ENCODE data around the gene PRTG. TPM values are rescaled to one million over a fixed set of nuclear protein-coding genes. Genes with fewer than 3 reads are reported as not detected.
"Not testable (repeated sequence)": the region's sequence is repeated elsewhere in the genome, so short reads cannot be mapped to it uniquely, and the experiment has no call there.

Gene PRTG
- total and polyA plus RNA-seq, 9 donors = 2.1 to 5.7 (median 2.6) TPM

DNA sequence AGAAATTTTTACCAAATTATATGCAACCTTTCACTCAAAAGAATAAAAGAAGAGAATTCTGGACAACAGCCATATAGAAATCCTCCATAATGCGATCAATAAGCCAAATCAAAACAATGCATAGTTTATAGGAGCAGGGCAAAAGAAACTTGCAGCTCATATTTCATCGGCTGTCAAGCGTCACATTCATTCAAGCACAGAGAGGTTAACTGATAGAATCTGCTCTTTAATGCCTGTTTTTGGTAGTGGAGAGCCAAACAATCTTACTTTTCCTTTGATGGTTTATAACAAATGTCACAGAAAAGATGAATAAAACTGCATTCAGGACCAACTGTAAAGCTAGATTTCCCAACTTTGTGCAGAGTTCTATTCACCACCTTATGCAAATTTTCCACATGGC, 35.4 kb downstream of the PRTG start:
- Histone ChIP-seq H3K4me1 (ENCODE audit: control insufficient read depth, insufficient read depth, low read length) (no peaks in the 10 kb centered on the region), H3K9me3 (replicated peaks; ENCODE audit: control insufficient read depth, low read depth, low read length) (no peaks in the 10 kb centered on the region), H3K27me3 (ENCODE audit: control insufficient read depth, insufficient read depth, low read length) (no peaks in the 10 kb centered on the region), H3K36me3 (ENCODE audit: control insufficient read depth, insufficient read depth, low read length) (no peaks in the 10 kb centered on the region), H3K4me3 (ENCODE audit: low read length) (no peak overlapping the region), H3K27ac (ENCODE audit: low read length) (no peak overlapping the region)
- no peak for DNase-seq
- WGBS (ENCODE audit: insufficient coverage) = no CpG with 5 or more reads among the region's 3 CpGs

- Histone ChIP-seq H3K36me3 (ENCODE audit: control insufficient read depth, insufficient read depth, low read length) (no peaks in the 10 kb centered on the region), H3K27ac (ENCODE audit: low read length) (no peak overlapping the region), H3K27me3 (ENCODE audit: control insufficient read depth, insufficient read depth, low read length) (no peaks in the 10 kb centered on the region), H3K9me3 (replicated peaks; ENCODE audit: control insufficient read depth, low read depth, low read length) (no peaks in the 10 kb centered on the region), H3K4me1 (ENCODE audit: control insufficient read depth, insufficient read depth, low read length) (no peaks in the 10 kb centered on the region), H3K4me3 (ENCODE audit: low read length) (no peak overlapping the region)
- peak; percentile 16 for DNase-seq
- no CpG with 5 or more reads among the region's 2 CpGs for WGBS (ENCODE audit: insufficient coverage)
These were observed 39.1 kb downstream of the PRTG start for GRCh38 chr15:55703873-55704301.

DNA sequence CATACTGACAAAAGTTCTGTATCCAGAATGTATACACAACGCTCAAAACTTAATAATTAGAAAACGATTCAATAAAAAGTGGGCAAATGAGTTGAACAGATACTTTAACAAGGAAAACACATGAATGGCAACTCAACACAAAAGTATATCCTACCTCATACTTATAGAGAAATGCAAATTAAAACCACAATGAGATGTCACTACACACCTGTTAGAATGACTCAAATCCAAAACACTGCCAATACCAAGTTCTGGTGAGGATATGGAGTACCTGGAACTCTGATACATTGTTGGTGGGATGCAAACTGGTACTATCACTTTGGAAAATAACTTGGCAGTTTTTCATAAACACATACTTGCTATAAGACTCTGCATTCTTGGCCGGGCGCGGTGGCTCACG, 42.1 kb downstream of the PRTG start:
- no peaks in the 10 kb centered on the region for H3K9me3 ChIP-seq (replicated peaks; ENCODE audit: control insufficient read depth, low read depth, low read length)

GRCh38 chr15:55698653-55699052, 44.3 kb downstream of the PRTG start:
- no peak overlapping the region for H3K27ac ChIP-seq (ENCODE audit: low read length)
- WGBS (ENCODE audit: insufficient coverage) = no CpG with 5 or more reads among the region's 4 CpGs
- H3K27me3 ChIP-seq (ENCODE audit: control insufficient read depth, insufficient read depth, low read length) = no peaks in the 10 kb centered on the region
- DNase-seq = no peak
- H3K9me3 ChIP-seq (replicated peaks; ENCODE audit: control insufficient read depth, low read depth, low read length) = no peaks in the 10 kb centered on the region
- no peak overlapping the region for H3K4me3 ChIP-seq (ENCODE audit: low read length)
- H3K4me1 ChIP-seq (ENCODE audit: control insufficient read depth, insufficient read depth, low read length) = peaks cover 4% of the 10 kb centered on the region
- H3K36me3 ChIP-seq (ENCODE audit: control insufficient read depth, insufficient read depth, low read length) = no peaks in the 10 kb centered on the region

More for the DNA sequence above, 42.1 kb downstream of the PRTG start:
- Histone ChIP-seq H3K4me3 (ENCODE audit: low read length) (no peak overlapping the region), H3K36me3 (ENCODE audit: control insufficient read depth, insufficient read depth, low read length) (no peaks in the 10 kb centered on the region), H3K27me3 (ENCODE audit: control insufficient read depth, insufficient read depth, low read length) (no peaks in the 10 kb centered on the region), H3K27ac (ENCODE audit: low read length) (no peak overlapping the region), H3K4me1 (ENCODE audit: control insufficient read depth, insufficient read depth, low read length) (no peaks in the 10 kb centered on the region)
- no peak for DNase-seq
- 94% methylated on average over 4 of the region's 6 CpGs for WGBS (ENCODE audit: insufficient coverage)

GRCh38 chr15:55696221-55696620, 46.7 kb downstream of the PRTG start:
- Histone ChIP-seq H3K4me3 (ENCODE audit: low read length) (no peak overlapping the region), H3K9me3 (replicated peaks; ENCODE audit: control insufficient read depth, low read depth, low read length) (no peaks in the 10 kb centered on the region), H3K36me3 (ENCODE audit: control insufficient read depth, insufficient read depth, low read length) (no peaks in the 10 kb centered on the region), H3K27me3 (ENCODE audit: control insufficient read depth, insufficient read depth, low read length) (no peaks in the 10 kb centered on the region), H3K27ac (ENCODE audit: low read length) (no peak overlapping the region), H3K4me1 (ENCODE audit: control insufficient read depth, insufficient read depth, low read length) (peaks cover 4% of the 10 kb centered on the region)
- WGBS (ENCODE audit: insufficient coverage) = no CpG with 5 or more reads among the region's 3 CpGs
- no peak for DNase-seq

DNA sequence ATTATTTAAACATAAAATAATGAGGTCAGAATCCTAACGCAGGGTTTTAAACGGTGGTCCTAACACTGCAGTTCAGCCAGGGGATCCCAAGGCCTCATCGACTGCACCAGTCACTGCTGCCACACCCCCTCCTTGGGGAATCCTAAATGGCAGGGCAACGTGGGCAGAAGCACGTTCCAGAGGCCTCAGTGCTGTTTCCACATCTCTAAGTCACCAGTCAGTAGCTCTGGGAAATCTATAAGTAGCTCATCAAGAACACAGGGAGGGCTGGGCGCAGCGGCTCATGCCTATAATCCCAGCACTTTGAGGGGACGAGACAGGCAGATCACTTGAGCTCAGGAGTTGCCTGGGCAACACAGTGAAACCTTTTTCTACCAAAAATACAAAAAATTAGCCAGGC, 47.5 kb downstream of the PRTG start:
- 43% methylated on average over 3 of the region's 8 CpGs for WGBS (ENCODE audit: insufficient coverage)
- H3K27ac ChIP-seq (ENCODE audit: low read length) = peak overlapping the region; percentile 32
- peak; percentile 44 for DNase-seq
- H3K9me3 ChIP-seq (replicated peaks; ENCODE audit: control insufficient read depth, low read depth, low read length) = no peaks in the 10 kb centered on the region
- no peak overlapping the region for H3K4me3 ChIP-seq (ENCODE audit: low read length)
- no peaks in the 10 kb centered on the region for H3K36me3 ChIP-seq (ENCODE audit: control insufficient read depth, insufficient read depth, low read length)
- H3K27me3 ChIP-seq (ENCODE audit: control insufficient read depth, insufficient read depth, low read length) = no peaks in the 10 kb centered on the region
- H3K4me1 ChIP-seq (ENCODE audit: control insufficient read depth, insufficient read depth, low read length) = peaks cover 4% of the 10 kb centered on the region

GRCh38 chr15:55694652-55695150, 48.3 kb downstream of the PRTG start:
- H3K9me3 ChIP-seq (replicated peaks; ENCODE audit: control insufficient read depth, low read depth, low read length) = no peaks in the 10 kb centered on the region
- H3K4me3 ChIP-seq (ENCODE audit: low read length) = no peak overlapping the region
- peaks cover 4% of the 10 kb centered on the region for H3K4me1 ChIP-seq (ENCODE audit: control insufficient read depth, insufficient read depth, low read length)
- WGBS (ENCODE audit: insufficient coverage) = 60% methylated on average over 1 of the region's 4 CpGs
- no peaks in the 10 kb centered on the region for H3K27me3 ChIP-seq (ENCODE audit: control insufficient read depth, insufficient read depth, low read length)
- no peak overlapping the region for H3K27ac ChIP-seq (ENCODE audit: low read length)
- peak; percentile 46 for DNase-seq
- H3K36me3 ChIP-seq (ENCODE audit: control insufficient read depth, insufficient read depth, low read length) = no peaks in the 10 kb centered on the region

GRCh38 chr15:55693116-55693515, 49.8 kb downstream of the PRTG start:
- WGBS (ENCODE audit: insufficient coverage) = 93% methylated on average over 5 of the region's 14 CpGs
- H3K4me1 ChIP-seq (ENCODE audit: control insufficient read depth, insufficient read depth, low read length); DNase-seq; H3K9me3 ChIP-seq (replicated peaks; ENCODE audit: control insufficient read depth, low read depth, low read length); H3K4me3 ChIP-seq (ENCODE audit: low read length); H3K36me3 ChIP-seq (ENCODE audit: control insufficient read depth, insufficient read depth, low read length); H3K27ac ChIP-seq (ENCODE audit: low read length); H3K27me3 ChIP-seq (ENCODE audit: control insufficient read depth, insufficient read depth, low read length): not testable (repeated sequence)

DNA sequence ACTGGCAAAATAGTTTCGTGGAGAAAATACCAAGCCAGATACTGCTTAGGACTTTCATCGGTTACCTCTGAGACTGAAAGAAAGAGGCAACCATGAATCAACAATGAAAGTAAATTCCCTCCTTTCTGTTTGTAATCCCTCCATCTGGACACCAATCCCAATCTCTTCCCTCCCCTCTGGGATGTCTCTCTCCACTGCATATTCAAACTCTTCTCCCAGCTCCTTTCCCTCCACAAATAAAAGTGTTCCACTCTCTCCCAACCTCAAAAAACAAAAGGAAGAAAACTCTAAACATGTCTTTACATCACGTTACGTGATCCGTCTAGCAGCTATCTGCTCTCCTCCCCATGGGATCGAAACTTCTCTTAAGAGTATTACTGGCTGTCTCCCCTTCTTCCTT, 55.2 kb downstream of the PRTG start:
- Histone ChIP-seq H3K4me1 (ENCODE audit: control insufficient read depth, insufficient read depth, low read length) (no peaks in the 10 kb centered on the region), H3K4me3 (ENCODE audit: low read length) (no peak overlapping the region), H3K27me3 (ENCODE audit: control insufficient read depth, insufficient read depth, low read length) (no peaks in the 10 kb centered on the region), H3K27ac (ENCODE audit: low read length) (no peak overlapping the region), H3K36me3 (ENCODE audit: control insufficient read depth, insufficient read depth, low read length) (no peaks in the 10 kb centered on the region), H3K9me3 (replicated peaks; ENCODE audit: control insufficient read depth, low read depth, low read length) (no peaks in the 10 kb centered on the region)
- WGBS (ENCODE audit: insufficient coverage) = 79% methylated on average over 6 of the region's 6 CpGs
- DNase-seq = no peak

DNA sequence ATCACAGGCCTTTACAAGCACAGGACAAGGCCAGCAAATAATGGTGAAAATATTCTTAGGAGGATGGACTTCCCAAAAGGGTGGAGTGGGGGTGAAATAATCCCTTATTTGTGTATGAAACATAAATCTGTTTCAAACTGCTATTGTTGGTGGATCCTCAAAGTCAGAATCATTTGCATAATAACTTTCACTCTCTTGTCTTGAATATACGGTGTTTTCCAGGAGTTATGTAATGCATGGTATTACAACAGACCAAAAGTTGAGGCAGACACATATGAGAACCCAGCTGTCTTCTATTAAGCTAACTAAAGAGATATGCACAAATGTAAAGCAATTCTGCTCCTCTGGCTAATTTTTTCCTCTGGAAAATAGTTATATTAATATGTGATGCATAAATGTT, 57.7 kb downstream of the PRTG start:
- H3K4me3 ChIP-seq (ENCODE audit: low read length) = no peak overlapping the region
- no peaks in the 10 kb centered on the region for H3K36me3 ChIP-seq (ENCODE audit: control insufficient read depth, insufficient read depth, low read length)
- H3K9me3 ChIP-seq (replicated peaks; ENCODE audit: control insufficient read depth, low read depth, low read length) = no peaks in the 10 kb centered on the region
- H3K4me1 ChIP-seq (ENCODE audit: control insufficient read depth, insufficient read depth, low read length) = no peaks in the 10 kb centered on the region
- H3K27me3 ChIP-seq (ENCODE audit: control insufficient read depth, insufficient read depth, low read length) = no peaks in the 10 kb centered on the region
- no CpG with 5 or more reads among the region's 1 CpG for WGBS (ENCODE audit: insufficient coverage)
- H3K27ac ChIP-seq (ENCODE audit: low read length) = no peak overlapping the region
- no peak for DNase-seq

- Histone ChIP-seq H3K36me3 (ENCODE audit: control insufficient read depth, insufficient read depth, low read length) (no peaks in the 10 kb centered on the region), H3K9me3 (replicated peaks; ENCODE audit: control insufficient read depth, low read depth, low read length) (no peaks in the 10 kb centered on the region), H3K27ac (ENCODE audit: low read length) (no peak overlapping the region), H3K27me3 (ENCODE audit: control insufficient read depth, insufficient read depth, low read length) (no peaks in the 10 kb centered on the region), H3K4me3 (ENCODE audit: low read length) (no peak overlapping the region), H3K4me1 (ENCODE audit: control insufficient read depth, insufficient read depth, low read length) (no peaks in the 10 kb centered on the region)
- DNase-seq = no peak
These were observed 59.6 kb downstream of the PRTG start for GRCh38 chr15:55683376-55683775.

Measured in muscle of leg (tissue), 11 donors.